Activated naive CD4-positive, alpha-beta T cell treated with anti-CD3 and anti-CD28 coated beads, Interleukin-2, amount 50 U/mL, for 24 hours (primary cell): ENCODE measurements around the gene BABAM1.
A peak's percentile ranks its signal among the peaks of the same experiment; 100 is the strongest.

Experiments used
- H3K27ac Mint-ChIP-seq: one replicate; pipeline ENCODE4 v1.8.0; 2021; ENCODE audit warnings: mild to moderate bottlenecking, mixed read lengths
- H3K27me3 Mint-ChIP-seq: one replicate; pipeline ENCODE4 v1.8.0; 2021; ENCODE audit warnings: mixed read lengths
- H3K36me3 Mint-ChIP-seq: one replicate; pipeline ENCODE4 v1.8.0; 2021; ENCODE audit warnings: mixed read lengths
- H3K4me1 Mint-ChIP-seq: one replicate; pipeline ENCODE4 v1.8.0; 2021; ENCODE audit warnings: mixed read lengths
- H3K4me3 Mint-ChIP-seq: one replicate; pipeline ENCODE4 v1.8.0; 2021; ENCODE audit warnings: mild to moderate bottlenecking, mixed read lengths
- H3K9me3 Mint-ChIP-seq: one replicate; pipeline ENCODE4 v1.8.0; 2021; ENCODE audit warnings: mixed read lengths

The BABAM1 gene

DNA sequence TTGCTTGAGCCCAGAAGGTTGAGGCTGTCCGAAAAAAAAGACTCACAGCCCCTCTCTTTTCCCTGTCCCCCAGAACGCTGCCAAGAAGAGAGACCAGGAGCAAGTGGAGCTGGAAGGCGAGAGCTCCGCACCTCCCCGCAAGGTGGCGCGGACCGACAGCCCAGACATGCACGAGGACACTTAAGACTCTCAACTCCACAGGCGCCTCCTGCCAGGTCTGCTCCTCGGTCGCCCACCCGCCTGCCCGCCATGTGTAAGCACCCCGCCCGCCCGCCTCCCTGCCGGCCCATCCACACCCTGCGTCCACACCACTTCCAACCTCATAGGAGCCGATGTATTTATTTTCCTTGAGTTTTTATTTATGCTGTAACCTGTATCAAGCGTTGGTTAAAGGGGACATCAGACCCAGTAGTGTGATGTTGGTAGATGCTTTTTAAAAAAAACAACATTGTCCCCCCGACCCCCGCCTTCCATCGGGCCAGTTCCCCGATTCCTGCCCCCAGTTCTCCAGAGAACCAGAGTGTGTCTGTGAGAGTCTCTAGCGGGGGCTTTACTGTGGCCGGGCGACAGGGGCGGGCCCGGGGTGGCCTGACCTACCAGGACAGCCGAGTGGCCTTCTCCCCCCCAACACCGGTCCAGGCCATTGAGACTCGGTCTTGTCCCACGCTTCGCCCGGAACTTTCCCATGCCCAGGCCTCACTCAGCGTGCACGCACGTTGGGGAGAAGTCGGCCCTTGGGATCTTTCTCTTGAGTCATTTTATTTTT, 52.4 kb downstream of the BABAM1 start:
- Mint-ChIP-seq H3K27me3 (no peaks in the 10 kb centered on the region), H3K4me3 (no peak overlapping the region), H3K4me1 (no peaks in the 10 kb centered on the region), H3K27ac (no peak overlapping the region), H3K9me3 (no peaks in the 10 kb centered on the region), H3K36me3 (peaks cover 2% of the 10 kb centered on the region)

DNA sequence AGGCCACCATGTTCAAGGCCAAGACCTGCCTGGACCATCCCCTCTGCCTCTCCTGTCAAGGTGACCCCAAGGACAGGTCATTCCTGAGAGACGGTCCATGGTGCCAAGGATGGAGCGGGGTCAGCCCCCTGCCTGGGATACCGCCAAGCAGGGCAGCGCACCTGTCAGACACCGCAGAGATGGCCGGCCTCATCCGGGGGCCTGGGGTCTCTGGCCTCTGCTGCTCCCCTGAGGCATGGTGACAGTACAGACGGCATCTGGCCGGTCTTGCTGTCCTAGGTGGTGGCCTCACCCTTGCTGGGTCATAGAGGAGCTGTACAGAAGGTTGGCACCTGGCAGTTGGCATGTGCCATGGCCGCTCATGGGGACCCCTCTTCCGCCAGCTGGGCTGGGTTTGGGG, 53.2 kb downstream of the BABAM1 start:
- H3K4me1 Mint-ChIP-seq, result no peaks in the 10 kb centered on the region
- H3K27me3 Mint-ChIP-seq, result no peaks in the 10 kb centered on the region
- H3K9me3 Mint-ChIP-seq, result no peaks in the 10 kb centered on the region
- no peak overlapping the region for H3K4me3 Mint-ChIP-seq
- H3K36me3 Mint-ChIP-seq, result peaks cover 2% of the 10 kb centered on the region
- no peak overlapping the region for H3K27ac Mint-ChIP-seq

DNA sequence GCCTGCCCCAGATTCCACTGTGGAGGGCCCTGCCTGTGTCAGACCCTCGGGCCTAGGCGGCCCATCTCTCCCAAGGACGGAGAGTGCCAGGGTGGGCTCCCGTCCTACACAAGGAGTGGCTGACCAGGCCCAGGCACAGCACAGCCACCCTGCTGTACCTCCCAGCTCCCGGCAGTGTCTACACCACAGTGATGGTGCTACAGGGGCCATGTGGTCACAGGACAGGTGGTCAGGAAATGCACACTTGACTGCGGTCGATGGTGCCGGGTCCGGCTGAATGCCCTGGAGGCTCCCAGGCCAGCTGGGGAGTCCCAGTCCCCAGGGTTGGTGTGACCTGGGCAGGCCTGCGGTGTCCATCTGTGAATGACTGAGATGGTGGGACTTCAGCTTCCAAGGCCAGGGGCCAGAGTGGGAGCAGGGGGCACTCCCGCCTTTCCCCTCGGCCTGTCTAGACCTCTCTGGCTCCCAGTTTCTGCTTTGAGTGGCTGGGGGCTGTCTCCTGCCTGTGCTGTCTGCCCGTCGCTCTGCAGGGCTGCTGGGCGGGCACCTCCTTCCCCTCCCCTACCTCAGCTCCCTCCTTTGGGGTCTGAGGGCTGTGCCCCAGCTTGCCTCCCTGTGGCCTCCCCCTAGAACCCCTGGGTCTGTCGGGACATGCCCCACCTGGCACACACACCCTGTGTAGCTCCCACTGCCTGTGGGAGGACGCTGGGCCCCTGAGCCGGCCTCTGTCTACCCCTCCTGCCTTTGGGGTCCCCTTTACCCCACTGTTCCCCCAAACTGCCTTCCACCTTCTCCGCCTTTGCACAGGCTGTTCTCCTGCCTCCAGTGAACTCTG, 54.6 kb downstream of the BABAM1 start:
- Mint-ChIP-seq H3K4me3 (no peak overlapping the region), H3K4me1 (no peaks in the 10 kb centered on the region), H3K27ac (no peak overlapping the region), H3K27me3 (no peaks in the 10 kb centered on the region), H3K36me3 (no peaks in the 10 kb centered on the region), H3K9me3 (no peaks in the 10 kb centered on the region)

DNA sequence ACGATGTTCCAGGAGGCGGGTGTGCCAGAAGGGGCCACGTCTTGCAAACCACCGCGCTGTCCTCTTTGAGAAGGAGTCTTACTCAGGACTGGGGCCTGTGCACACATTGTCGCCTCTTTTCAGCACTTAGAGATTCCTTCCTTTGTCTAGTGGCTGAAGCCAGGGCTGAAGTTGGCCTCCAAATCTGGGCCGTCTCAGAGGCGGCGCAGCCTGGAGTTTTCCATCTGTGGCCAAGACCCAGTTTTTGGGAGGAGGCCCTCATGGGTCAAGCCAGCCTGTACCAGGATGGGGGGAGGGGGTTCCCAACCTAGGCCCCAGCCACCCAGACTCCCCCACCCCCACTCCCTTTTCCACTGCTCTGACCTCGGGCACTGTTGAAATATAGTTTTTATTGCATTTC, 55.6 kb downstream of the BABAM1 start:
- Mint-ChIP-seq H3K27me3 (no peaks in the 10 kb centered on the region), H3K4me3 (no peak overlapping the region), H3K4me1 (no peaks in the 10 kb centered on the region), H3K36me3 (no peaks in the 10 kb centered on the region), H3K9me3 (no peaks in the 10 kb centered on the region), H3K27ac (no peak overlapping the region)

DNA sequence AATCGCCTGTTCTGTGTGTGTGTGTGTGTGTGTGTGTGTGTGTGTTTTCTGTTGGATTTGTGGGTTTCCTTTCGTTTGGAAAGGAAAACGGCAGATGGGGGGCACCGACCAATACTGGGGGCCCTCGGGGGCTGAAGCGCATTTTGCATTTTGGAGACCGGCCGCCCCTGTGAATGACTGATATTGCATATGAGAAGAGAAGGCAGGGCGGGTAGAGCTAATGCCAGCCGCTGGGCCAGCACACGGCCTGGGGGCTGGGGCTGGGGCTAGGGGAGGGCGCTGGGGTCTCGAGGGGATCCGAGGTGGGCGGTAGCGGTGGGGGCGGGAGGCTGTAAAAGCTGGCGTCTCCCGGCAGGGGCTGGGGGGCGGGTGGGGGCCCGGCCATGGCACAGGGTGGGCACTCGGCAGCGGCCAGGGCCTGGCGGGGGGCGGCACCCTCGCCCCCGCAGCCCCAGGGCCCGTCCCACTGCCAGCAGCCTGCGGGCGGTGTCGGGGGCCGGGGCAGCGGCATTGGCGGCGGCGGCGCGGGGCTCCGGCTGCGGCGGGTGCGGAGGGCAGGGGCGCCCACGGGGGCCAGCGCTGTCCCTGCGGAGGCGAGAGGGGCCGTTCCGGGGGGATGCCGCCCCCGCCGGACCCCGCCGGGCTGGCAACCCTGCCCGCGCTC, 56.2 kb downstream of the BABAM1 start:
- no peaks in the 10 kb centered on the region for H3K27me3 Mint-ChIP-seq
- no peak overlapping the region for H3K4me3 Mint-ChIP-seq
- H3K4me1 Mint-ChIP-seq, result no peaks in the 10 kb centered on the region
- no peaks in the 10 kb centered on the region for H3K9me3 Mint-ChIP-seq
- no peak overlapping the region for H3K27ac Mint-ChIP-seq
- no peaks in the 10 kb centered on the region for H3K36me3 Mint-ChIP-seq

DNA sequence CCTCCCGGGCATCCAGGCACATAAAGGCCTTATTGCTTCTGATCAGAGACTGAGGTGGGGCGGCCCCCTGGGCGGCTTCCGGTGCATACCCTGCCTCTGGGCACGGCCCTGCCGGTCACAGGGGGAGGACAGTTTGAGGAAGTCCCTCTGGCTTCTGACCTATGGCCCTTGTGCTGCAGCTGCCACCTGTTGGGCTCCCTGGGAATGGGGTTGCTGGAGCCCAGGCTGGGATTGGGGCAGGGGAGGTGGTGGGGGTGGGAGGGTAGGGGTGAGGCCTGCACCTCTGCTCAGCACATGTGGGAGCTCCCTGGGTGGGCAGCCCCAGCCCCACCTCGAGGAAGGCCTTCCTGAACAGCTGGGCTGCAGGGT, 56.7 kb downstream of the BABAM1 start:
- Mint-ChIP-seq H3K36me3 (no peaks in the 10 kb centered on the region), H3K27ac (no peak overlapping the region), H3K27me3 (no peaks in the 10 kb centered on the region), H3K9me3 (no peaks in the 10 kb centered on the region), H3K4me1 (no peaks in the 10 kb centered on the region), H3K4me3 (no peak overlapping the region)

DNA sequence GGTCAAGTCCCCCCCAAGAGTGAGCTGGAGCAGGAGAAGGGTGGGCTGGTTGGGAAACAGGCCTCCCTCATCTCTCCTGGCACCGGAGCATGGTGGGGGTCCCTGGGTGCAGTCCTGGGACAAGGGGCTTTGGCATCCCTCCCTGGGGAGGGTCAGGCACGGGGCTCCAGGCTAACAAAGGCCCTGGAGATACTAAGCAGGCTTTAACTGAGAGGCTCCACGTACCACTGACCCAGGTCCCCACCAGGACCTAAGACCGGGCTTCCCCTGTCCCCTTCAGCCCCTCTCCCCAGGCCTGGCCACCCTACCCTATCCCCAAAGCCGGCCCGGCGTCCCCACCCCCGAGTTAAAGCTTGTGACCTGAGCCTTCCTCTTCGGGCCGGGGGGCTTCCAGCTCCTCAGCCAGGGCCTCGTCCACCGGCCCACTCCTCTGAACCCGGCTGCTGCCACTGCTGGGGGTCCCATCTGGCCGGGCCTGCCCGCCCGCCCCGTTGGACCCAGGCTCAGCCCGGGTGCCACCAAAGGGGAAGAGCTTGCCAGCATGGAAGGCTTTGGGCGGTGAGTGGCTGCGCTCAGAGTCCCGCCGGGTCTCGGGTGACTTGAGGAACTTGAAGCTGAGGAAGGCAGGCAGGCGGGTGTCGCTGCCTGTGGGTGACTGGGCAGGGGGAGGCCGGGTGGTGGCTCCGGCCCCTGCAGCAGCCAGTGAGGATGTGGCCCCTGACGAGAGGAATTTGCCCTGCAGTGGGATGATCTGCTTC, 57.3 kb downstream of the BABAM1 start:
- H3K27me3 Mint-ChIP-seq, result no peaks in the 10 kb centered on the region
- no peaks in the 10 kb centered on the region for H3K4me1 Mint-ChIP-seq

DNA sequence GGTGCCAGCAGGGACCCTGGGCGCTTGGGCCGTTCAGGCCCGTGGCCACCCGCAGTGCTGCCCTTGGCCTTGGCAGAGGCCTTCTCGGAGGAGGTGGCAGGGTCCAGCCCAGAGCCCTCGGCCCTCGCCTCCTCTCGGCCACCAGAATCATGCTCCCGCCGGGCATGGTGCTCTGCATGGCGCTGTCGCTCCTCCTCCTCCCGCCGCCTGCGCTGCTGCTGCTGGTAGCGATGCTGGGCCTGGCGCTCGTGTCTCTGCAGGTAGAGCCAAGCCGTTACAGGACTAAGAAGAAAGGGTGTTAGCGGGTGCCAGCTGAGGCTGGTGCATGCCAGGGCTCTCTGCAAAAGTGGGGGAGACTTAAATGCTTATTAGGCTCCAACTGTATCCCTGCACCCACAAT, 57.9 kb downstream of the BABAM1 start:
- Mint-ChIP-seq H3K4me1 (no peaks in the 10 kb centered on the region), H3K36me3 (no peaks in the 10 kb centered on the region), H3K9me3 (no peaks in the 10 kb centered on the region), H3K27ac (no peak overlapping the region), H3K4me3 (no peak overlapping the region), H3K27me3 (no peaks in the 10 kb centered on the region)

More for the DNA sequence above, 57.3 kb downstream of the BABAM1 start:
- Mint-ChIP-seq H3K27ac (no peak overlapping the region), H3K36me3 (no peaks in the 10 kb centered on the region), H3K9me3 (no peaks in the 10 kb centered on the region), H3K4me3 (no peak overlapping the region)

DNA sequence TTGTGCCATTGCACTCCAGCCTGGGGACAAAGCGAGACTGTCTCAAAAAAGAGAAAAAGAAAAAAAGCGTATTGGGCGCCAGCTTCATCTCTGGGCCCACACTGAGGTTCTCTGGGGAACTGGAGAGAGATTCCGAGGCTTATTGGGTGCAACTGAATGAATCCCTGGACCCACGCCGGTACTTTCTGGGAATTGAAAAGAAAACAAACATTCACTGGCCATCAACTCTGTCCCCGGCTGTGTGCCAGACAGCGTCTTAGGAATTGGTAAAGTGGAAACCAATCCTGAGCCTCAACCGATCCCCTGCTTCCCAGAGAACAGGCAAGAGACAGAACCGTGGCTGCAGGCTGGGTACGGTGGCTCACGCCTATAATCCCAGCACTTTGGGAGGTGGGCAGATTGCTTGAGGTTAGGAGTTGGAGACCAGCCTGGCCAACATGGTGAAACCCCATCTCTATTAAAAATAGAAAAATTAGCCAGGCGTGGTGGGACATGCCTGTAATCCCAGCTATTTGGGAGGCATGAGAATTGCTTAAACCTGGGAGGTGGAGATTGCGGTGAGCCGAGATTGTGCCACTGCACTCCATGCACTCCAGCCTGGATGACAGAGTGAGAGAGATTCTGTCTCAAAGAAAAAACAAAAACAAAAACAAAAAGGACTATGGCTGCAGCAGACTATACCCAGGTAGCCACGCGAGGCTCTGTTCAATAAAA, 58.8 kb downstream of the BABAM1 start:
- Mint-ChIP-seq H3K36me3 (no peaks in the 10 kb centered on the region), H3K9me3 (no peaks in the 10 kb centered on the region), H3K4me3 (no peak overlapping the region), H3K4me1 (peaks cover 5% of the 10 kb centered on the region), H3K27me3 (no peaks in the 10 kb centered on the region), H3K27ac (no peak overlapping the region)

DNA sequence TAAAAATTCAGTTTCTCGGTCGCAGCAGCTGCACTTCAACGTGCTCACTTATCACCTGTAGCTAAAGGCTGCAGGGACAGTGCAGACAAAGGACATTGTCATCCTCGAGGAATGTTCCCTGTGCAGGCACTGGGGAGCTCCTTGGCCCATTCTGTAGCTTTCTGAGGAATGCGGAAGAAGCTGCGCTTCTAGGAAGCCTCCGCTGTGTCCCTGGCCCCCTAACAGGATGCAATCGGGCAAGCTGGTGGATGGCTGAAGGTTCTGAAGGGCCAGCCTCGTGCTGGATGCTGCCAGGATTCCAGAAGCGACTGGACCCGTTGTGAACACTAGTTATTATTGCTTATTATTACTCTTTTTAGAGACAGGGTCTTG, 59.3 kb downstream of the BABAM1 start:
- Mint-ChIP-seq H3K4me3 (peak overlapping the region; percentile 26), H3K36me3 (no peaks in the 10 kb centered on the region), H3K9me3 (no peaks in the 10 kb centered on the region), H3K27ac (no peak overlapping the region), H3K27me3 (no peaks in the 10 kb centered on the region), H3K4me1 (peaks cover 5% of the 10 kb centered on the region)

DNA sequence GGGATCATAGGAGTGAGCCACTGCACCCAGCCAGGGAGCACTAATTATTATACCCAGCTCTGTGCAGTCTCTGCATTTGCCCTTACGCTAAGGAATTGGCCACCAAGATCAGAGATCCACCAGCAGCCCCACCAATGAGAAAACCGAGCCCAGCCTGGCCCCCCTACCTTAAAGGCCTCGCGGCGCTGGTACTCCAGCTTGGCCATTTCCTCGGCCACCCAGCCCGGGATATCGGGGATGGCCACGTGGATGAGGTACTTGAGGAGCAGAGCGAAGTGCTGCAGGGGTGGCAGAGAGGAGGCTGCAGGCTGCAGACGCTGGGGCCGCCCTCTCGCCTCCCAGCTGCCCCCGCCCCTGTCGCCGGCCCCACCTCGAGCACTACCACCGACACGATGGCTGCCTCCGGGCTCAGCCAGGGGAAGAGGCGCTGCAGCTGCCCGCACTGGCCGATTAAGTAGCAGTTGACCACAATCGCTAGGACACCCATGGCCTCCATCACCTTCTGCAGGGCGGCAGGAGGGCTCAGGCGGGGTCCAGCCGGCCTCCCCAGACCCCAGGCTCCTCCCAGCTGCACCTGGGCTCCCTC, 59.9 kb downstream of the BABAM1 start:
- Mint-ChIP-seq H3K9me3 (no peaks in the 10 kb centered on the region), H3K36me3 (no peaks in the 10 kb centered on the region), H3K4me3 (peak overlapping the region; percentile 26)

DNA sequence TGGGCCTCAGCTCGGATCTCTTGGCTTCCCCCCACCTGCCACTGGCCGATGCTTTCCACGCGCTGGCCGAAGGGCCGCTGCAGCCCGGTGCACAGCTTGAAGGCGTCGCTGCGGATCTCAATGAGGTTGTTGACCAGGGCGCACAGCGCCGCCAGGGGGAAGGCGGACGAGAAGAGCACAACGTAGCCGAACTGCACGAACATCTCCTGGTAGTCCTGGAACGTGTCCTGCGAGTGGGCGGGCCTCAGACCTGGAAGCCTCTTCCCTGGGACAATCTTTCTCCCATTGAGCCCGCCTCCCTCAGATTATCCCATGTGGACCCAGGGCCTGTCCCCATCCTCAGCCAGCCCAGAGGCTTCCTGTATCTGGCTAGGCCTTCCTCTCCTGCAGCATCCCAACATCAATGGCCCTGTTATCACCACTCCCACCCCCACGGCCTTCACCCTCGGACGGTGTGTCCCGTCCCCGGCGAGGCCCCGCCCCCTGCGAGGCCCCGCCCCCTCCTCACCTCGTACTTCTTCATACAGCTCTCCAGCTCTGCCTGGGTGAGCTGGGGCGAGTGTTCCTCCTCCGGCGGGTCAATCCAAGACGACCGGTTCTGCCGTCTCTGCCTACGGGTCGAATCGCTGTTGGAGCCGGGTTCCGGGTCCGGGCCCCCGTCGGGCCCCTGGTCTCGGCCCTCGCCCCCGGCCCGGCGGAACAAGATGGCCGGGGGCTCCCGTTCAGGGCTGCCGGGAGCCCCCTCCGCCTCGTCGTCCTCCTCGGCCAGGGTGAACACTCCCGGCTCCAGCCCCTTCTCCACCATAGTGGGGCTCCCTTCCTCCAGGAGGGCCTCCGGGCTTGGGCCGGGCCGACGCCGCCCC, 60.6 kb downstream of the BABAM1 start:
- peak overlapping the region; percentile 72 for H3K4me3 Mint-ChIP-seq
- no peaks in the 10 kb centered on the region for H3K9me3 Mint-ChIP-seq
- H3K27ac Mint-ChIP-seq, result peak overlapping the region; percentile 80
- H3K4me1 Mint-ChIP-seq, result peaks cover 9% of the 10 kb centered on the region
- no peaks in the 10 kb centered on the region for H3K27me3 Mint-ChIP-seq
- H3K36me3 Mint-ChIP-seq, result no peaks in the 10 kb centered on the region

More for the DNA sequence above, 59.9 kb downstream of the BABAM1 start:
- H3K4me1 Mint-ChIP-seq, result peaks cover 5% of the 10 kb centered on the region
- no peak overlapping the region for H3K27ac Mint-ChIP-seq
- H3K27me3 Mint-ChIP-seq, result no peaks in the 10 kb centered on the region
